ENCODE data around the gene ZFP36L1. TPM values are rescaled to one million over a fixed set of nuclear protein-coding genes. Genes with fewer than 3 reads are reported as not detected.

Gene ZFP36L1
- total and polyA plus RNA-seq, 9 of the 15 experiments (the other 6 are each of a cell fraction or from before 2014, with no cell fraction given): 1.3 to 26.6 (median 3.7) TPM

- Histone ChIP-seq H2AFZ (ENCODE audit: low read depth, low read length) (no peak overlapping the region), H3K4me1 (replicated peaks in 1 of 2; ENCODE audit: control insufficient read depth in 2 of 2, insufficient read depth in 2 of 2, low read length in 2 of 2) (no peaks in the 10 kb centered on the region), H4K20me1 (replicated peaks; ENCODE audit: control insufficient read depth, insufficient read depth, low read length) (no peaks in the 10 kb centered on the region), H3K9ac (ENCODE audit: insufficient read depth in 1 of 2, low read depth in 2 of 2, low read length in 2 of 2) (no peak overlapping the region), H3K27ac (ENCODE audit: extremely low read depth, low read depth, low read length) (no peak overlapping the region), H3K9me3 (replicated peaks; ENCODE audit: control insufficient read depth, insufficient read depth, low read depth, low read length) (0 out of 2 replicates have a peak, but pooled peaks cover 1% of the 10 kb centered on the region), H3K4me2 (ENCODE audit: insufficient read depth, low read length) (no peak overlapping the region), H3K27me3 (ENCODE audit: control insufficient read depth in 2 of 2, insufficient read depth in 2 of 2, low read length in 2 of 2) (no peaks in the 10 kb centered on the region; a peak in 1 of 5 replicates), H3K4me3 (no peak overlapping the region), H3K79me2 (ENCODE audit: control insufficient read depth, insufficient read depth, low read length) (no peaks in the 10 kb centered on the region), H3K36me3 (ENCODE audit: control insufficient read depth, insufficient read depth, low read length) (no peaks in the 10 kb centered on the region), H3K9me1 (ENCODE audit: control insufficient read depth, insufficient read depth, low read length) (no peaks in the 10 kb centered on the region)
- DNase-seq (ENCODE audit: extremely low read depth in 1 of 4, low spot score in 3 of 4) (no peak), FAIRE-seq (no peak), ATAC-seq (no peak)
- 53% methylated on average over 2 of the region's 2 CpGs for WGBS (ENCODE audit: insufficient coverage, low coverage, missing lambda C conversion rate)
- ChIA-PET CTCF (ENCODE audit: low intra/inter-chr PET ratio) (no interaction called here), POLR2A (no interaction called here)
- BruUV-seq (replicated peaks): no TSS peak
- TF ChIP-seq NCOR1 (IDR thresholded peaks at IDR 0.05): no peak
- no peak for TF ChIP-seq BCLAF1 (IDR thresholded peaks at IDR 0.05; ENCODE audit: borderline replicate concordance in 1 of 2, control insufficient read depth in 1 of 2, low read depth in 2 of 2, low read length in 1 of 2)
- TF ChIP-seq ZNF408 (CRISPR knock-in tag; IDR thresholded peaks at IDR 0.05; ENCODE audit: low read depth): no peak
- no peak for TF ChIP-seq HMG20A (CRISPR knock-in tag; conservative IDR thresholded peaks at IDR 0.05)
- TF ChIP-seq, protein P1, sequence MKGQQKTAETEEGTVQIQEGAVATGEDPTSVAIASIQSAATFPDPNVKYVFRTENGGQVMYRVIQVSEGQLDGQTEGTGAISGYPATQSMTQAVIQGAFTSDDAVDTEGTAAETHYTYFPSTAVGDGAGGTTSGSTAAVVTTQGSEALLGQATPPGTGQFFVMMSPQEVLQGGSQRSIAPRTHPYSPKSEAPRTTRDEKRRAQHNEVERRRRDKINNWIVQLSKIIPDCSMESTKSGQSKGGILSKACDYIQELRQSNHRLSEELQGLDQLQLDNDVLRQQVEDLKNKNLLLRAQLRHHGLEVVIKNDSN (CRISPR knock-in tag; IDR thresholded peaks at IDR 0.05): no peak
- no peak for TF ChIP-seq CAMTA2 (CRISPR knock-in tag; conservative IDR thresholded peaks at IDR 0.05)
- no peak for TF ChIP-seq ZNF134 (CRISPR knock-in tag; conservative IDR thresholded peaks at IDR 0.05)
- no peak for TF ChIP-seq ZKSCAN3 (CRISPR knock-in tag; IDR thresholded peaks at IDR 0.05)
- no peak for TF ChIP-seq FIP1L1 (IDR thresholded peaks at IDR 0.05; ENCODE audit: low read depth, low read length, poor library complexity, severe bottlenecking)
- no peak for TF ChIP-seq SMAD4 (CRISPR knock-in tag; conservative IDR thresholded peaks at IDR 0.05)
- no peak for TF ChIP-seq DLX4 (CRISPR knock-in tag; IDR thresholded peaks at IDR 0.05)
- TF ChIP-seq ZFP91 (CRISPR knock-in tag; IDR thresholded peaks at IDR 0.05): no peak
- no peak for TF ChIP-seq POLR2B (IDR thresholded peaks at IDR 0.05; ENCODE audit: low read depth, partially characterized antibody)
- in situ Hi-C loops (cut with MboI) (no loop called here), intact Hi-C loops (cut with micrococcal nuclease) (no loop called here)
Observed at GRCh38 chr14:68840454-68840853, 47.6 kb upstream of the ZFP36L1 start.
